NOMO-1 treated with DMSO at 0.1 percent for 48 hours (cell line): ENCODE results near the gene MYL2.
"Not testable (repeated sequence)": the region's sequence is repeated elsewhere in the genome, so short reads cannot be mapped to it uniquely, and the experiment has no call there.

Experiments
- DNase-seq: peaks from one replicate; lab custom pipeline; 2025; ENCODE audit not compliant: unreplicated experiment; lab: John Stamatoyannopoulos, UW

MYL2 gene, protein sequence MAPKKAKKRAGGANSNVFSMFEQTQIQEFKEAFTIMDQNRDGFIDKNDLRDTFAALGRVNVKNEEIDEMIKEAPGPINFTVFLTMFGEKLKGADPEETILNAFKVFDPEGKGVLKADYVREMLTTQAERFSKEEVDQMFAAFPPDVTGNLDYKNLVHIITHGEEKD

DNA sequence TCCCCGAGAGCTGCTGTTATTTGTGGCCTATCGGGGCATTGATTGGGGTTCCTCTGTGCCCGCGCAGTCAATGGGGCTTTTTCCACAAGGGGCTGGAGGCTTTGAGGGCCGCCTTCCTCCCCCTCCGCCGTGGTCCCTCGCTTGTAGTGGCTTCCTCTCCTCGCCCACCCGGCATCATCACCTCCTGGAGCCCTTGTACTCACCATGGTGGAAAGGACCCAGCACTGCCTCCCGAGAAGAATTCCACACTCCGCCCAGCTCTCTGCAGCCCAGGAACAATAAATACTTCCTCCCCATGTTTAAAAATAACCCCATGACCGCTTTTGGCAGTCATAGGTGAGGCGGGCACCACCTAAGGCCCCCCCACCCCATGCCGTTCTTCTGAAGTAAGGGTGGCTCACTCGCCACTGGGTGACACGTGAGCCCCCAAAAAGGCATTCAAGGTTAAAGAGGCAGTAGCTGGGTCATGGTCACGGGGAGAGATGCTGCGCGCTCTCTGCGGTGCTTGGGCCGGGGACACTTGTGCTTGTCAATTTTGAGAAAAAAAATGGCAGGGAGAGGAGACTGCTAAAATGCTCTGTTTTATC, at the start of gene MYL2:
Gene MYL2, minus strand, starts transcription at position 256 of the 587 bp plus-strand sequence. Its CDS starts 50 bp downstream, at position 206.
- no peak for DNase-seq

DNA sequence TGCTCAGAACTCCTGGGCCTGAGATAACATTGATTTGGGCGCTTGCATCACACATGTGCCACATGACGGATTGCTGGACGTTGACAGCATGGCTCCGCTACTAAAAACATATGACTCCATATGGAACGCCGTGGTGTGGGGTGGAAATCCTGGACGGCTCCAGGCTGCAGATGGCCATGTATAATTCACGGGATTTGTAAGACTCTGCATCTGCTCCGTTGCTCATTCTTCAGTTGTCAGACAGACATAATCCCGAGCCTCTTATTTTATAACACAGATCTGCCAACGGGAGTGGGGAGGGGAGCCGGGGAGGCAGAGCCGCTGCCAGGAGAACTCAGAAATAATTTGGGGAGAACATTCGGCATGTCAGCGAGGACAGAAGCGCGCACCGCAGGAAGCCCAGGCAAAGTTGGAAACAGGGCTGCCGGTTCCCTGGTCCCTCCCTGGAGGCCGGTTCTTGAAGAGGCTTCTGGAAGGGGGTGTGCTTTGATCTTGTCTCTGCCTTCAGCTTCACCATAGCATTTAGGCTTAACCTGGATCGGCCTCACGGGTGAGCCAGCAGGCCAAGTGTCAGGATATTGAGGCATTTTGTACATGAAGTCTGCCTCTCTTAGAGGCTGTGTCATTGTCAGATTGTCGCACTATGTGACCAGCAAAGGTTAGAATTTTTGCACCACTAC, 45.8 kb upstream of the MYL2 start:
- no peak for DNase-seq

DNA sequence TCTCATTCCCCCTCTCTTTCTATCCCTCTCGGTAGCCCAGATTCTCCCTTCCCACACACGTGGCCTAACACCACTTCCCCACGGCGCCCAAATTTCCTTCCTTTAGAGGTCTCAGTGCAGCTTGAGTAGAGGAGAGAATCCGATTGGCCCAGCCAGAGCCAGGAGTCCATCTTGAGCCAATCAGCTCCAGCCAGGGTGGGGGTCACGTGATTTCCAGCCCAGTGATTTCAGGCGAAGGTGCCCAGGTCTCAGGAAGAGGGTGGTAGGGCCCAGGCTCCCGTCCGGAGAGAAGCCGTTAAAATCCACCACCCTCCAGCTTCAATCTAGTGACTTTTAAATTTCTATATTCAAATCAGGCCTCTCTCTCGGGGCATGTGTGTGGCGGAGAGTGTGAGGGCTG, 45.2 kb upstream of the MYL2 start:
- DNase-seq = no peak

DNA sequence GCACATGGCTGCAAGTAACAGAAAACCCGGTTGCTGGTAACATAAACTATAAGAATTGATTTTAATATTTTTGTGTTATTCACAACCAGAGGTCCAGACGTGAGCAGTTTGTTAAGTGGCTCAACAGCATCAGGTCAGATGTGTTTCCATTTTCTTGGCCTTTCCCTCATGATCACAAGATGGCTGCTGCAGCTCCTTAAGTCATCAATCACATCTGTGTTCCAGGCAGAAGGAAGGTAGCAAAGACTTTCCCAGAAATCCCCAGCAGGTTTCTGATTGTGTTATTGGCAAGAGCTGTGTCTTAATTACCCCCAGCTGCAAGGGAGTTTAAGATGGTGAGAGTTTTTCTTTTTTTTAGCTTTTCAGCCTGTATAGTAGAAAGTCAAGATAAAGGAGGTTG, 40.4 kb upstream of the MYL2 start:
- DNase-seq = no peak

DNA sequence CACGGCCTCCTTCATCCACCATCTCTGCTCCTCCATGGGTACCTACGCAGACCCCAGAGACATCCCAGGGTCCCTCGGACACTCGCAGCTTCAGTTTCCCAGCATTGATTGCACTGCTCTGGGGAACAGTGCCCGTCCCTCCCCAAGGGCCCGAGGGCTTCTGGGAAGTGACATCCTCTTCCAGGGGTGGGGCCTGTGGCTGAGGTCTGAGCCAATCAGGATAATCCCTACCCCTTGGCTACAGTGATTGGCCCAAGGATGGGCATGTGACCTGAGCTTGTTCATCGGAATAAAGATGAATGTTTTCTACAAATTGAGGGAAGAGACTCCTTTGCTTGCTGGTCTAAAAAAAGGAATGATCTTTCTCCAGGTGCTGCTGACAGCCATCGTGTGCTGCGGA, 37.3 kb upstream of the MYL2 start:
- DNase-seq = no peak

DNA sequence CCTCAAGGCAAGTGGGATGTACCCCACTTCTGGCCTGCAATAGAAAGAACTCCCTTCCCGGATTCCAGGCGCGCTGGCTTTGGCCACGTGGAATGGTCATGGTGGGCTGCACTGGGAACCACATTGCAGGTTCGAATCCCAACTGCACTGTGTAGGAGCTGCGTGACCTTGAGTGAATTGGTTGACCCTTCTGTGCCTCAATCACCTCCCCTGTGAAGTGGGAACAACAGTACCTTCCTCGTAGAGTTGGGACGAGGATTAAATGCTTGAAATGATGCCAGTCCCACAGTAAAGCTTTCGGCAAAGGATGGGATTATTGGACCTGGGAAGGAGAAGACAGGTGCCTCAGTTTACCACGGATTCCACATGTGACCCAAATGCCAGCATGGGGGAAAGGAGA, 36.8 kb upstream of the MYL2 start:
- DNase-seq = no peak

DNA sequence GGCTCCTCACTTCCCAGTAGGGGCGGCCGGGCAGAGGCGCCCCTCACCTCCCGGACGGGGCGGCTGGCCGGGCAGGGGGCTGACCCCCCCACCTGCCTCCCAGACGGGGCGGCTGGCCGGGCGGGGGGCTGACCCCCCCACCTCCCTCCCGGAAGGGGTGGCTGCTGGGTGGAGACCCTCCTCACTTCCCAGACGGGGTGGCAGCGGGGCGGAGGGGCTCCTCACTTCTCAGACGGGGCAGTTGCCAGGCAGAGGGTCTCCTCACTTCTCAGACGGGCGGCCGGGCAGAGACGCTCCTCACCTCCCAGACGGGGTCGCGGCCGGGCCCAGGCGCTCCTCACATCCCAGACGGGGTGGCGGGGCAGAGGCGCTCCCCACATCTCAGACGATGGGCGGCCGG, 30.5 kb upstream of the MYL2 start:
- DNase-seq = not testable (repeated sequence)

DNA sequence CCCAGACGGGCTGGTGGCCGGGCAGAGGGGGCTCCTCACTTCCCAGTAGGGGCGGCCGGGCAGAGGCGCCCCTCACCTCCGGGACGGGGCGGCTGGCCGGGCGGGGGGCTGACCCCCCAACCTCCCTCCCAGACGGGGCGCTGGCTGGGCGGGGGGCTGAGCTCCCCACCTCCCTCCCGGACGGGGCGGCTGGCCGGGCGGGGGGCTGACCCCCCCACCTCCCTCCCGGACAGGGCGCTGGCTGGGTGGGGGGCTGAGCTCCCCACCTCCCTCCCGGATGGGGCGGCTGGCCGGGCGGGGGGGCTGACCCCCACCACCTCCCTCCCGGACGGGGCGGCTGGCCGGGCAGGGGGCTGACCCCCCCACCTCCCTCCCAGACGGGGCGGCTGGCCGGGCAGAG, 30.1 kb upstream of the MYL2 start:
- not testable (repeated sequence) for DNase-seq

DNA sequence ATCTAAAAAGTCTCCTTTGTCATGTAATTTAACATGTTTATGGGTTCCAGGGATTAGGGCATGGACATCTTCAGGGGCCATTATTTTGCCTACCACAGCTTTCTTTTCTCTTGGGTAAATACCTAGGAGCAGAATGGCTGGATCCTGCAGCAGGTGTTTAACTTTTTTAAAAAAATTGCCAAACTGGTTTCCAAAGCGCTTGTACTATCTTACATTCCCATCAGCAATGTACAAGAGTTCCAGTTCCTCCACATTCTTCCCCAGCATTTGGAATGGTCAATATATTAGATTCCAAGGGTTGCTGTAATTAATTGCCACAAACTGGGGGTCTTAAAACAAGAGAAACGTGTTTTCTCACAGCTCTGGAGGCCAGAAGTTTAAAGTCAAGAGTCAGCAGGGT, 27.7 kb upstream of the MYL2 start:
- DNase-seq = no peak

DNA sequence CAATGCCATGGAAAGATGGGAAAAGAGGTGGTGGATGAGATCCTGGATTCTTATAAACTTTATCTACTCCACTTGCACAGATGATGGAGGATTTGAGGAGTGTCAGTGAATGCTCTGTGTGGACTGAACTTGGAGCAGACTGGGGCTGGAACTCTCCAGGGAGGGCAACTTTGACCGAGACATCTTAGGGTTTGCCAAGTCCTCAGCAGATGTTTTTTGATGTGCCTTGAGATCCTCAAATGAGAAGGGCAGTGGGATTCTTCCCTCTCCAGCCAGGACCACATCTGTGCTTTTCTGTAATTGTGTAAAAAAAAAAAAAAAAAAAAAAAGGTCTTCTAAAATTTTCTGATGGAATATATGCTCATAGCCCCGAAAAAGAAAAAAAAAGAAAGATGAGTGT, 23.0 kb upstream of the MYL2 start:
- DNase-seq = no peak

DNA sequence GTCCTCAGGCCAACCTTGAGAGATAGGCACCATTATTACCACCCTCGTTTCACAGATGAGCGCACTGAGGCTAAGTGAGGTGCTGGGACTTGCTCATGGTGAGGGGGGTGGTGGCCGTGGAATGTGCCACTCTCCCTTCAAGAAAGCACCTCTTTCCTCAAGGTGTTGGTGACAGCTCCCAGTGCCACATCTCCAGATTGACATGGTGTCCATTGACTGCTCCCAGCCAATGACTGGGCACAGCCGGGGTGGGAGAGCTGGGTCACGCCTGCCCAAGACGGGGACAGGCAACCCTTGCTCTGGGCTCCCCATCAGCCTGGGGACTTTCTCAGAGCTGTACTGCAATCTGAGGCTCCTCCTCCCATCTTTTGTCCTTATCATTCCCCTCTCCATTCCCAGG, 21.0 kb upstream of the MYL2 start:
- DNase-seq = no peak

DNA sequence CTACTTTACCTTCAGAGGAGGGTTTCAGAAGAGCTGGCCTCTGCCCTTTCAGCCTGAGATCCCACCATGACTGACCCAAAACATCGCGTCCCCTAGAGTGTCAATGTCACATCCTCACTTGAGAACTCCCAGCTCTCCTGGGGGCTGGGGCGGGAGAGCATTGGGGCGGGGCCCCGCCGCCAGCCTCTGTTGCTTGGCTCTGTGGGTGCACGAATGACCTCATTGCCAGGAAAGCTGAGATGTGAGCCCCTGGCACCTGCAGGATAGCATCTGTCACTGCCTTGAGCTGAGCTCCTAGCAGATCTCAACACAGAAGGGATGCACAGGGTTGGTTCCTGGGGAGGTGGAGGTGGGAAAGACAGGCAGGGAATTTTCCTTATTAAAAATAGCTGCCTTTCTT, 20.6 kb upstream of the MYL2 start:
- DNase-seq = no peak

DNA sequence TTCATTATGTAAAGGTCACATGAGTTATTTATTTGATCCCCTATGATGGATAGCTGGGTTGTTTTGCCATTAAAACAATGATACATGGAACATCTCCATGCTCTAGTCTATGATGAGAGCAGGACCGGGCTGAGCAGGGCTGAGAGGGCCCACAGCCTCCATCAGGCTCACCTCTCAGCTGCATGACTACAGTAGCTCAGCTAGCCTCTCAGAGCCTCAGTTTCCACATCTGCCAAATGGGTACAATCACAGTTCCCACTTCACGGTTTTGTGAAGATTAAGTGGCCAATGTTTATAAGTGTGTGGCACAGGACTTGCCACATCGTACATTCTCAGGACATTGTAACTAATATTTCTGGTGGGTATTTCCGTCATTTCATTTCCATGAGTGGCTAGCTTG, 19.9 kb upstream of the MYL2 start:
- DNase-seq = no peak

DNA sequence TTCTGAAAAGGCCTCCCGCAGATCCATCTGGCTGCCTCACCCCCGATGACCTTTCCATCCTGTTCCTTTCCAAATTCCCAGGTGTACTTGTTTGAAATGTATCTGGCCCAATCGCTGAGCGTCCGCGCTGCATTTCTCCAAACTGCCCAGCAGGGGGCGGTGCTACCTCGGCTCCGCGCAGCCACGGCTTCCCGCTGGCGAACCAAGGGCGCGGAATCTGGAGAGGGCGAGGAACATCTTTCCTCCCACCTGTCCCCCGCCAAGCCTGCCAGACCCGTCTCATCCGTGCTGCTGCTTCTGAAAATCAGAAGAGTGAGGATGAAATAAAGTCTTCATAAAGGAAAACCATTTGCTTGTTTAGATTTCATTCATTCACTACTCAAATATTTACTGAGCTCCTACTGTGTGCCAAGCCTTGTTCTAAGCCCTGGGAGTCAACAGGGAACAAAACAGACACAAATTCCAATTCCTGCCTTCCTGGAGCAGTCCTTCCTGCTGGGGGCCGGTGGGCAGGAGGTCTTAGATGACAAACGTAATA, 16.8 kb upstream of the MYL2 start:
- DNase-seq = peak; percentile 30

DNA sequence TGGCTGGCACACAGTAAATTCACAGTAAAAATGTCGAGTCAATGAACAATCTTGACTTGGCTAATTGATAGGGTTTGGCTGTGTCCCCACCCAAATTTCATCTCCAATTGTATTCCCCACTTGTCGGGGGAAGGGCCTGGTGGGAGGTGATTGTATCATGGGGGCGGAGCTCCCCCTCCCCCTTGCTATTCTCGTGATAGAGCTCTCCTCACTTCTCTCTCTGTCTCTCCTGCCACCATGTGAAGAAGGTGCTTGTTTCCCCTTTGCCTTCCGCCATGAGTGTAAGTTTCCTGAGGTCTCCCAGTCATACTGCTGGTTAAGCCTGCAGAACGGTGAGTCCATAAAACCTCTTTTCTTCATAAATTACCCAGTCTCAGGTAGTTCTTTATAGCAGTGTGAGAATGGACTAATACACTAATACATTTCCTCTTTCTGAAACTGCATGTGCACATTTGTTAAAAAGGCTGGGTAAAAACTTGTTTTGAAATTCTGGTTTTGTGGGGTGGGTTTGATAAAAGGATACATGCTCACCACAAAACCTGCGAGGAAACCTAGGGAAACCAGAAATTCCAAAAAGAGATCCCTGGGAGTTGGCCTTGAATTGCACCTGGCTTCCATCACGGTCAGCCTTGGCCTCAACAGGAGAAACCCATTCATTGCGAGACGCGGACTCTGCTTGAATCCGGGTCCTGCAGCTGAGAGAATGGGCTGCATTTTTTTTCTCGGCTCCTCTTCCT, 16.2 kb upstream of the MYL2 start:
- no peak for DNase-seq

DNA sequence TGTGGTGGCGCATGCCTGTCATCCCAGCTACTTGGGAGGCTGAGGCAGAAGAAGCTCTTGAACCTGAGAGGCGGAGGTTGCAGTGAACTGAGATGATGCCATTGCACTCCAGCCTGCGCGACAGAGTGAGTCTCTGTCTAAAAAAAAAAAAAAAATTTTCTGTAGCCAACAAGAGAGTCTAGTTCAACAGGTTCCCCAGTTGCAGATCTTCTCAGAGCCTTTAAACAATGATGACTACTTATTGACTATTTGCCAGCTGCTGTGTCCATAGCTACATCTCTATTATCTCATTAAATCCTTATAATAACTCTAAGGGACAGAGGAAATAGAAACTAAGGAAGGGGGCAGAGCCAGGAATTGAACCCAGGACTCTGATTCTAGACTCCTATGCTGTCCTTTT, 15.2 kb upstream of the MYL2 start:
- DNase-seq = no peak

DNA sequence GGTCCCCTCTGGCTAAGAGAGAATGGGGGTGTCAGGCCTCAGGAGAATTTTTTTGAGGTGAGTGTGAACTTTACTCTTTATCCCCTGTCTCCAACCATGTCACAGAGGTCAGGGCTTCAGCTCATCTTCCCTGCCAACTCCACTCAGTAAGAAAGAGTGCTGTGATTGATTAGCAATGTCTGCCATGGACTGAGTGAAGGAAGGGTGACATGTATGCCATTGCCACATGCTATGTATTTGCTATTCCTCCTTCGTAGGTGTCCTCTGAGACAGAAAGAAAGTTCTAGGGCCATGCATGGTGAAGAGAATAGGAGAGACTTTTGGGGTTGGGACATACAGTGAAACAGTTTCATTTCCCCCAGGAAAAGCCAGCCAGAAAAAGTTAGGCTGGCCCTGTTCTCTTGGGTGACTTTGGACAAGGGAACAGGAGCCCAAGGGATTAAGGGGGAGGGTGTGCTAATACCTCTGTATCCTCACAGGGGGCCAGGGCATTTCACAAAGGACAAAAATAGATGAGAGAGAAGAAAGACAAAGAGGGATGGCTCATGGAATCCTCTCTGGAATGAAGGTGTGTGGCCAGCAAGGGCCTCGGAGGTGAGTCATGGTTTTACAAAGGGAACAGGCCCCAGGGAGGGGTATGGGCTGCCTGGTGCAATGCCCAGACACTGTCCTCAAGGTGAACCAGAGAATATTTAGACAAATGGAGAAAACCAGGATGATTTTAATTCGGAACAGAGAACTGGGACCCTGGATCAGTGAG, 13.9 kb upstream of the MYL2 start:
- no peak for DNase-seq

DNA sequence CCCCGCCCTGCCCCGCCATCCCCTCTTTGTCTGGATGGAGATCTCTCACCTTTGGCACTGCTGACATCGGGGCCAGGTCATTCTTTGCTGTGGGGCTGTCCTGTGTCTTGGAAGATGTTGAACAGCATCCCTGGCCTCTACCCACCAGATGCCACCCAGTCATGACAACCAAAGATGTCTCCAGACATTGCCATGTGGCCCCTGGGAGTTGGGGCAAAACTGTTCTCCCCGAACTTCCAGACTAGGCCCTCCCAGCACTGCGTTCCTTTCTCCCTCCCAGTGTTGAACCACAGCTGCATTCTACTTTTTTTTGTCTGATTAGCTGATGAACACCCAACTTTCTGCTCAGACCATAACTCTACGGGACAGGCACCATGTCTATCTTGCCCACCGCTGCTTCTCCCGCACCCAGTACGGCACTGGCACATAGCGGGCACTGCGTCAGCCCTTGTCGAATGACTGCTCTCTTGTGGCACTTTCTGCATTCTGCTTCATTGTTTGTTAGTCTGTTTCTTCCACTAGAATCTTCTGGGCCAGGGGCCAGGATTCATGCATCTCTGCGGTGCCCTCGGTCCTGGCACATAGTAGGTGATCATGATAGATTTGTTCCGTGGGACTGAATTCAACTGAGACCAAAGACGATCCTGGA, 13.1 kb upstream of the MYL2 start:
- DNase-seq = no peak

DNA sequence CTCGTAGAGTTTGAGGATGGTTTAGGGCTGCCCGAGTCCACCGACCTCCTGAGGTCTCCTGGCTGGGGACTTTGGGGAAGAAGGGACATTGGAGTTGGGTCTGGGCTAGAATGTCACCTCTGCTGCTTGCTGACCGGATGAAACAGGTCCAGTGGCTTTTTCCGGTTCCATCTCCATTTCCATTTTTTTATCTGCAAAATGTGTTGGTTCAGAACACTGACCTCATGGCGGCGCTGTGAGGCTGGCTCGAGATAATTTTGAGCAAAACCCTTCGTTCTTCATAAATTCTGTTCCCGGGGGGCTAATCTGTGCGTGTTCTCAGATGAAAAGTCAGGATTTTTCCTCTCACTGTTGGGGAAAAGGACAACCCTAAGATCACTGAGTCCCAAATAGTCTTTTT, 11.7 kb upstream of the MYL2 start:
- no peak for DNase-seq

DNA sequence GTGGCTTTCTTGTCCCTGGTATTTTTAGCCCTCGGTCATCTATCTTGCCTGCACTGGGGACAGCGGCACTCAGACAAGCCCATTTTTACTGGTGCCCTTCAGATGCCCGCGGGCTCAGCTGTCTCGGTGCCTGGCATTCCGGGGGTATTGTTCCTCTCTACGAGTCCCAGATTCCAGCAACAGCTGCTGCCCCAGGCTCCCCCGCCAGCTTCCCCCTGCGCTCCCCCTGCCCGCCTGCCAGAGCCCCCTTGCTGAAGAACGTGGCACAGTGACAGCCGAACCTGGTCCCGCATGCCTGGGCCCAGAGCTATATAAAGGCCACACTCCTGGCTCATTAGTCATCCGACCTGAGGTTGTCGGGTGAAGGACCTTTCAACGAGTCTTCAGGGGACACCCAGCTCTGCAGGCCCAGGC, 10.9 kb upstream of the MYL2 start:
- DNase-seq = no peak
